Upper lobe of left lung (tissue), 4 donors: ENCODE results near the gene IFNLR1.

Experiments used
- CTCF ChIP-seq, 6 experiments: fragments of 450-650 bp in 4 of 6; fragments of 200-600 bp in 2 of 6; sonication (generic) in 2 of 6; IDR thresholded peaks; one replicate each; pipeline ENCODE4 v1.5.1; 2016 to 2019; ENCODE audit warnings: antibody characterized with exemption in 6 of 6
- POLR2A ChIP-seq, 4 donors: fragments of 450-650 bp; IDR thresholded peaks; one replicate each; pipeline ENCODE4 v1.5.1; 2016 to 2017; ENCODE audit warnings: antibody characterized with exemption in 4 of 4, mild to moderate bottlenecking in 2 of 4

- TF ChIP-seq CTCF (IDR thresholded peaks at IDR 0.05): no peak
- no peak for TF ChIP-seq POLR2A (IDR thresholded peaks at IDR 0.05)
These were observed 16.3 kb upstream of the IFNLR1 start for GRCh38 chr1:24203404-24203803.
